Measurements from ENCODE around the gene LRP1.

DNA sequence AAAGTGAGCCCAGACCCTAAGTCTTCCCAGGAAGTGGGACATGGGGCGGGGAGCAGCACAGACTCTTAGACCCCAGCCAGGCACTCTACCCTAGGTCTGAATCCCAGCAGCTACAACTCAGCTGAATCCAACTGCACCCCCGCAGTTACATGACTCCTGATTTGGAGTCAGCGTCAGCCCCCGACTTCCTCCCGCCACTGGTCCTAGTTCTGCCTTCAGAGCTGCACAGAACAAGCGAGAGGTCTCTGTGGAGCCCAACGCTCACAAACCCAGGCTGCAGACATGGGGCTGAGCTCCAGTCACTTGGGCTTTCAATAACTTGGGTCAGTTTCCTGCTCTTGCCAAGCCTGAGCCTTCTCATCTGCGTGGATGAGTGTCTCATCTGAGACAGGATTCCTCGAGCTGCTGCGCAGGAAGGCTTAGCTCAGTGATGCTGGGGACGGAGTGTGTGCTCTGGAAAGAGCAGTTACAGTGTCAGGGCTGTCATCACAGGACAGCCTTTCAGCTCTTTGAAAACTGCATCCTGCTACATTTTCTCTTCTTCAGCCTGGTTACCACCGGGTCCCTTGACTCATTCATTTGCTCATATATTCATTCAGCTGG is 57.7 kb downstream of the LRP1 start:
- TF ChIP-seq, protein P1, sequence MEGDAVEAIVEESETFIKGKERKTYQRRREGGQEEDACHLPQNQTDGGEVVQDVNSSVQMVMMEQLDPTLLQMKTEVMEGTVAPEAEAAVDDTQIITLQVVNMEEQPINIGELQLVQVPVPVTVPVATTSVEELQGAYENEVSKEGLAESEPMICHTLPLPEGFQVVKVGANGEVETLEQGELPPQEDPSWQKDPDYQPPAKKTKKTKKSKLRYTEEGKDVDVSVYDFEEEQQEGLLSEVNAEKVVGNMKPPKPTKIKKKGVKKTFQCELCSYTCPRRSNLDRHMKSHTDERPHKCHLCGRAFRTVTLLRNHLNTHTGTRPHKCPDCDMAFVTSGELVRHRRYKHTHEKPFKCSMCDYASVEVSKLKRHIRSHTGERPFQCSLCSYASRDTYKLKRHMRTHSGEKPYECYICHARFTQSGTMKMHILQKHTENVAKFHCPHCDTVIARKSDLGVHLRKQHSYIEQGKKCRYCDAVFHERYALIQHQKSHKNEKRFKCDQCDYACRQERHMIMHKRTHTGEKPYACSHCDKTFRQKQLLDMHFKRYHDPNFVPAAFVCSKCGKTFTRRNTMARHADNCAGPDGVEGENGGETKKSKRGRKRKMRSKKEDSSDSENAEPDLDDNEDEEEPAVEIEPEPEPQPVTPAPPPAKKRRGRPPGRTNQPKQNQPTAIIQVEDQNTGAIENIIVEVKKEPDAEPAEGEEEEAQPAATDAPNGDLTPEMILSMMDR (IDR thresholded peaks at IDR 0.05; ENCODE audit: poor library complexity) = no peak
- no peak for TF ChIP-seq EZH2 (IDR thresholded peaks at IDR 0.05; ENCODE audit: borderline replicate concordance)
